ENCODE data around the gene HOXD8.

HOXD8 gene

GRCh38 chr2:176146645-176147044, 17.1 kb downstream of the HOXD8 start:
- no peak for DNase-seq (ENCODE audit: low read depth, low spot score)

GRCh38 chr2:176147210-176147799, 17.8 kb downstream of the HOXD8 start:
- no peak for DNase-seq (ENCODE audit: low read depth, low spot score)

DNA sequence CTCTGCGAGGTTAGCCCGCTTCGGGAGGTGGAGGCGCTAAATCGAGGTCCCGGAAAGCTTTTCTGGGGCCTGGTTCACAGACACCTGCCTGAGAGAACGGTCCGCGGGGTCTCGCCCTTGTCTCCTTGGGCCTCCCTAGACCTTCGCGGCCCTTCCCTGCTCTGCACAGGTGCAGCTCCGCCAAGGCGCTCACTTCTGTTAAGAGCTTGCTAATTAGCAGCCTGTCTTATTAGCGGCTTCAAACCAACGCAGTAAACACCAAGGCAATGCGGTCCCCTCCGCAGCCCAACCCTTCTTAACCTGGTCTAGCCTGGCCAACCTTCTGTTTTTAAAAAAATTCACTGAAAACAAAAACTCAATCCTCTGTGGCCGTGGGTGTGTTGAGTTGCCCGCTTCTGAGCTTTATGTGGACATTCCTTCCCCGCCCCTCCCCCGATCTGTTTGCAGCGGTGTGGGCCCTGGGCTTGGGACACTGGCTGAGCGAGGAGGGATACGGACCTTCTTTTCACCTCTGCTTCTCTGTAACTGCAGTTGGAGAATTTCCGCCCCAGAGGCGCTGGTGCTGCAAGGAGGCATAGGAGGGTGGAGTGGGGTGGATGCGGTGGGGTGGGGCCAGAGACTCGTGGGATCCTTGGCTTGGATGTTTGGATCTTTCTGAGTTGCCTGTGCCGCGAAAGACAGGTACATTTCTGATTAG, 18.4 kb downstream of the HOXD8 start:
- DNase-seq (ENCODE audit: low read depth, low spot score): no peak

GRCh38 chr2:176148751-176149421, 19.4 kb downstream of the HOXD8 start:
- DNase-seq (ENCODE audit: low read depth, low spot score): no peak

GRCh38 chr2:176149481-176149938, 20.0 kb downstream of the HOXD8 start:
- DNase-seq (ENCODE audit: low read depth, low spot score): no peak

DNA sequence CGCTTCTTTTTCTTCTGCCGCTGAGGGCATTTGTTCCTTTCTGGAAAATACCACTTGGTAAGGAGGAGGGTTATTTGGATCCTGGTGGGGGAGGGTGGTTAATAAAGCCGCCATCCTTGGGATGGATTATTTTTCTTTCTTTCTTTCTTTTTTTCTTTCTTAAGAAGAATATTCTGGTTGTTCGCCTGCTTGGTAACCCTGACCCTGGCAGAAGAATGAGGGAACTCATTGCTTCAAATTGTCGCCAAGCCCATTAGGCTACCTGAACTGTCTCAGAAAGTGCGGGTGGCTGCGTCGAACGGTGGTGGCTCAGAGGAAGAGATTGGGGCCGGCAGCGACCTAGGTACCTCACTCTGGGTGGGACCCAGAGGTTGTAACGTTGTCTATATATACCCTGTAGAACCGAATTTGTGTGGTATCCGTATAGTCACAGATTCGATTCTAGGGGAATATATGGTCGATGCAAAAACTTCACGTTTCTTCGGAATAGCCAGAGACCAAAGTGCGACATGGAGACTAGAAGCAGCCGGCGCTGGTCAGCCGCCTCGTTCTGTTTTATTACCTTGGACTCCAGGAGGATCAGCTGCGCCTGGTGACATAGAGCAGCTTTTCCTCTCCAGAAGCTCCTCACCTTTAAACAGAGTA, 20.6 kb downstream of the HOXD8 start:
- no peak for DNase-seq (ENCODE audit: low read depth, low spot score)

GRCh38 chr2:176150584-176151441, 21.3 kb downstream of the HOXD8 start:
- DNase-seq (ENCODE audit: low read depth, low spot score): no peak

DNA sequence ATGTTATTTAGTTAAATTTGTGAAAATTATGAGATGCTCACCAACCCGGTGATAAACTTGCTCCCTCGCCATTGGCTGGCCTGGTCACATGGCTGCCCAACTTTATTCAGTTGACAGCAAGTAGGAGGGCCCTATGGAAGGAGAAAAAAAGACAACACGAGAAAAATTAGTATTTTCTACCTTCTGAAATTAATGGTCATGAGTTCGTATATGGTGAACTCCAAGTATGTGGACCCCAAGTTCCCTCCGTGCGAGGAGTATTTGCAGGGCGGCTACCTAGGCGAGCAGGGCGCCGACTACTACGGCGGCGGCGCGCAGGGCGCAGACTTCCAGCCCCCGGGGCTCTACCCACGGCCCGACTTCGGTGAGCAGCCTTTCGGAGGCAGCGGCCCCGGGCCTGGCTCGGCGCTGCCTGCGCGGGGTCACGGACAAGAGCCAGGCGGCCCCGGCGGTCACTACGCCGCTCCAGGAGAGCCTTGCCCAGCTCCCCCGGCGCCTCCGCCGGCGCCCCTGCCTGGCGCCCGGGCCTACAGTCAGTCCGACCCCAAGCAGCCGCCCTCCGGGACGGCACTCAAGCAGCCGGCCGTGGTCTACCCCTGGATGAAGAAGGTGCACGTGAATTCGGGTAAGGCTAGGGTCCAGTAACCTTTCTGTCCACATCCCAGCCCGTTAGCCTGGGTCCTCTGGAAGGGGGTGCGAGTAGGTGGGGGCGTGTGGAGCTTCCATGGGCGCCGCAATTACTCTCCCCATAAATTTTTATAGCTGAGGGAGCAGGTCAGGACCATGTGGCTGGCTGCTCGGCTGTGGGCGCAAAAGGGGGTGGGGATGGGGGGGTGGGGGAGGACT, 22.2 kb downstream of the HOXD8 start, which contains the start of gene HOXD4:
HOXD4 (plus strand) TSS at position 109 of the 846 bp plus-strand sequence; CDS start at position 193, 84 bp downstream.
- no peak for DNase-seq (ENCODE audit: low read depth, low spot score)

- DNase-seq (ENCODE audit: low read depth, low spot score): no peak
Measured at GRCh38 chr2:176152350-176153181, 23.1 kb downstream of the HOXD8 start.

GRCh38 chr2:176154576-176155252, 25.2 kb downstream of the HOXD8 start:
- DNase-seq (ENCODE audit: low read depth, low spot score): no peak

DNA sequence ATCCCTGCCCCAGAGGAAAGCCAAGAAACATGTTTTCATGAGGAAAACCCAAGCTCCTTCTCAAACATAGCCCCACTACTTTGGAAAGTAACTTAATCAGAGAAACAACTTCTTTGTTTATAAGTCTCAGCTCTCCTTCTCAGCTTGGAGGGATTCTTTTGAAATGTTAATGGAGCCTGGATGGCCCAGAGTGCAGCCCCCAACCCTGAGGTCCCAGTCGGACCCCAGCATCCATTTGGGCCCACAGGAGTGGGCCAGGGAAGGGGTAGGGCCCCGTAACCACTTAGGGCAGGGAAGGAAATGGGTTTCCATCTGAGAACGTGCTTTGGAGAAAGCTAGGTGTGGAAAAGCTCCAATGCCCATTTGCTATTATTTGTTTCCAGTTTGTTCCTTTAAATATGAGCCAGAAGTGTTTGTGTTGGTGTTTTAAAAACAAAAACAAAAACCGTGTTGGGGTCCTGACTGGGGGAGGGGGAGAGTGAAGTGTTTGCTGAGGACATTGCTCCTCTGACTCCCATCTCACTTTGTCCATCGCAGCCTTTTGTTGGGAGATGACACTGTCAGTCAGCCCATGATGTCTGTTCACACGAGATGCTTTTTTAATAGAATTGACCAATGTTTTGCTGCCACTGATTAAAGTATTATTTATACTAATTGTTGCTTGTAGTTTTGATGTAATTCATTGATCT, 26.0 kb downstream of the HOXD8 start:
- no peak for DNase-seq (ENCODE audit: low read depth, low spot score)

DNA sequence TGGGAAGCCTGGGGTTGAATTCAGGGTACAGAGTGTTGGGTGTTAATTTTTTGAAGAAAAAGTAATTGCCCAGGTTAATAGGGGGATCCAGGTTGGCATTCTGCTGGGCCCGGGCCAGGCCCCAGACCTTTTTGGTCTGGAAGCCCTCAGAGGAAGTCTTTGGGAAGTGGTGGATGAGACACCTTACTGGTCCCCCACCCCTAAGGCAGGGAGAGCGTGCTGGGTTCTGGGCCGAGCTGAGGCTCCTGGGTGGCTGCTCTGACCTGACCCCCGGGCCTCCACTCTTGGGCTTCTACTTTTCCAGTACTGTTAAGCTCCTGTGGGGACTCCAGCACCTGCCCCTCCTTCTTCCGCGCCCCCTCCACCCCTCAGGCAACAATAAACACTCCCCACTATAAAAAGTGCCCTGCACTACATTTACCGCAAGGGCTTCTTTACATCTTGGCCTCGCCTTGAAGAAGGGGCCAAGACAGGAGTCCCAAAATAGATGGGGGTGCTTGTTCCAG, 26.8 kb downstream of the HOXD8 start:
- DNase-seq (ENCODE audit: low read depth, low spot score): no peak

DNA sequence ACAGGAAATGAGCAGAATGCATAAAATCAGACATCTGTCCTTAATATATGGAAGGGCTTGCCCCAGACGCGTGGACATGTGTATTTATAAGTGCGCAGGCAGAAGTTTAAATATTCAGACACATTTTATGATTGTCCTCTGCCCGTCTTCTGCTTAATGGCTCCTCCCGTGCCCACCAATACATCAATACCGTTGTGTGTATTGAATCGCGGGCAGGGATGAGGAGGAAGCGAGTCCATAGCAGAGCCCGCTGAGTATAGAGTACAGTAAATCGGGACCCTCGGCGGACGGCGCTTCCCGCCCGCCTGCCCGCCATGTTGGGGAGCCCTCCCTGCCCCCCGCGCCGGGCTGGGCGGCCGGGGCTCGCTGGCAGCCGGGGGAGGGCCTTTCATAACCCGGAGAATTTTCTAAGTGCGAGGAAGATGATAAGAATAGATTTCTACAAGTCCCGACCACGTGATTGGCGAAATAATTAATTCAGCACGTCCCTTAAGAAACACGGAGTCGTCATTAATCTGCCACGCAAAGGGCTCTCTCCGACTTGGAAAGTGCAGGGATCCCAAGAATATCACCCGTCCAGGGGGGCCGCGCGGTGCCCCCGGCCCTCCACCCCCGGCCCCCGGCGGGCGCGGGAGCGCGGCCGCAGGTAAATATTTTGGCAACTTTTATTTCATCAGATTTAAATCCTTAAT, 27.4 kb downstream of the HOXD8 start, which contains the start of gene HOXD3:
HOXD3 (plus strand) TSS at position 501 of the 692 bp plus-strand sequence. CDS start 11,808 bp downstream, outside the sequence.
- no peak for DNase-seq (ENCODE audit: low read depth, low spot score)

- no peak for DNase-seq (ENCODE audit: low read depth, low spot score)
Measured at GRCh38 chr2:176157499-176158185, 28.1 kb downstream of the HOXD8 start.

GRCh38 chr2:176158186-176158591, 28.7 kb downstream of the HOXD8 start:
- no peak for DNase-seq (ENCODE audit: low read depth, low spot score)

- DNase-seq (ENCODE audit: low read depth, low spot score): no peak
Measured at GRCh38 chr2:176158855-176159662, 29.6 kb downstream of the HOXD8 start.

All from activated CD4-positive, CD25-positive, alpha-beta regulatory T cell treated with anti-CD3 and anti-CD28 coated beads, Interleukin-2, amount 50 U/mL, for 16 hours (primary cell).